Kidney epithelial cell (primary cell): ENCODE data around the gene ADSS1. TPM values are rescaled to one million over a fixed set of nuclear protein-coding genes. Genes with fewer than 3 reads are reported as not detected.

Experiments
- DNase-seq: peaks from one replicate; pipeline ENCODE4 v3.0.0-alpha.2; 2010; ENCODE audit warnings: low read depth
- H3K27me3 ChIP-seq: 2 replicates; pipeline ENCODE4 v1.6.0; 2011; ENCODE audit warnings: low read length; ENCODE audit not compliant: control insufficient read depth, insufficient read depth
- H3K36me3 ChIP-seq: 2 replicates; pipeline ENCODE4 v1.5.1; 2011; ENCODE audit warnings: low read length; ENCODE audit not compliant: control insufficient read depth, insufficient read depth
- H3K4me3 ChIP-seq: 2 replicates; pipeline ENCODE4 v1.5.1; 2011; ENCODE audit warnings: low read depth, mild to moderate bottlenecking, control low read depth, low read length
- total RNA-seq: library from RNA; depleted of rRNA; stranded (reverse); fragments of >200 nt; gene quantifications from 2 replicates; pipeline ENCODE4 v1.2.3, GENCODE V29; 2015
- TF ChIP-seq, protein P1 (sequence below): IDR thresholded peaks from 2 replicates; pipeline ENCODE4 v1.5.1; 2011; ENCODE audit warnings: mild to moderate bottlenecking, moderate library complexity, low read length, control low read depth, inconsistent platforms; ENCODE audit not compliant: insufficient read depth, poor library complexity, severe bottlenecking

Gene ADSS1
- total RNA-seq, 1 donor from 2014 or later, result 10.3 TPM

DNA sequence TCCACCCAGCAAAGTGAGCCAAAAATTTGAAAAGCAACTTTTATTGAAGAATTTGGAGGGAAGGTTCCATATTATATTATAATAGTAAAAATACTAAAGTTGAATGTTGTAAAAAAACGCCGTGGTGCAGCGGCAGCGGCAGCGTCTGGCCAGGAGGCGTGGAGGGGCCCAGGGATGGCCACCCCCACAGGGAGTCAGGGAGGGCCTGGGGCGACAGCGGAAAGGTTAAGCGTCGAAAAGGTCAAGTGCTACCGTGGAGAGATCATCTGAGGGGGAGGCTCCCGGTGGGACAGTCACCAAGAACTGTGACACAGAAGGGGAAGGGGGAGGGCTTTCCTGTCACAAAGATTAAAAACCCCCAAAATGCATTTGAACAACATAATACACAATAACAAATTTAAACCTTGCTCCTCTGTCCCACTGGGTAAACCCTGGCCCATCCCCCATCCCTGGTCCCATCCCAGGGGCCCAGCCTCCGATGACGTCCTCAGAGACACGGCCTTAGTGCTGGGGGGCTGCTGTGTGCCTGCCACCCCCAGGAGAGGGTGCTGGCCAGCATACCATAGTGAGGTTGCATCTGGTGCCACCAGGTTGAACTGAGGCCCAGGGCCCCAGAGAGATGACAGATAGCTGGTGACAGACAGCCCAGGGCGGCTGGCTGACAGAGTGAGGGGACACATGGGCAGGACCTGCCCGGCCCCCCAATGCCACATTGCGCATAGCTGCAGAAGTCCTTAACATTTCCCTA lies 45.5 kb downstream of the ADSS1 start:
- H3K4me3 ChIP-seq, result no peak overlapping the region
- TF ChIP-seq, protein P1, sequence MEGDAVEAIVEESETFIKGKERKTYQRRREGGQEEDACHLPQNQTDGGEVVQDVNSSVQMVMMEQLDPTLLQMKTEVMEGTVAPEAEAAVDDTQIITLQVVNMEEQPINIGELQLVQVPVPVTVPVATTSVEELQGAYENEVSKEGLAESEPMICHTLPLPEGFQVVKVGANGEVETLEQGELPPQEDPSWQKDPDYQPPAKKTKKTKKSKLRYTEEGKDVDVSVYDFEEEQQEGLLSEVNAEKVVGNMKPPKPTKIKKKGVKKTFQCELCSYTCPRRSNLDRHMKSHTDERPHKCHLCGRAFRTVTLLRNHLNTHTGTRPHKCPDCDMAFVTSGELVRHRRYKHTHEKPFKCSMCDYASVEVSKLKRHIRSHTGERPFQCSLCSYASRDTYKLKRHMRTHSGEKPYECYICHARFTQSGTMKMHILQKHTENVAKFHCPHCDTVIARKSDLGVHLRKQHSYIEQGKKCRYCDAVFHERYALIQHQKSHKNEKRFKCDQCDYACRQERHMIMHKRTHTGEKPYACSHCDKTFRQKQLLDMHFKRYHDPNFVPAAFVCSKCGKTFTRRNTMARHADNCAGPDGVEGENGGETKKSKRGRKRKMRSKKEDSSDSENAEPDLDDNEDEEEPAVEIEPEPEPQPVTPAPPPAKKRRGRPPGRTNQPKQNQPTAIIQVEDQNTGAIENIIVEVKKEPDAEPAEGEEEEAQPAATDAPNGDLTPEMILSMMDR, result no peak
- no peak for DNase-seq
- no peaks in the 10 kb centered on the region for H3K27me3 ChIP-seq
- peaks cover 4% of the 10 kb centered on the region for H3K36me3 ChIP-seq

DNA sequence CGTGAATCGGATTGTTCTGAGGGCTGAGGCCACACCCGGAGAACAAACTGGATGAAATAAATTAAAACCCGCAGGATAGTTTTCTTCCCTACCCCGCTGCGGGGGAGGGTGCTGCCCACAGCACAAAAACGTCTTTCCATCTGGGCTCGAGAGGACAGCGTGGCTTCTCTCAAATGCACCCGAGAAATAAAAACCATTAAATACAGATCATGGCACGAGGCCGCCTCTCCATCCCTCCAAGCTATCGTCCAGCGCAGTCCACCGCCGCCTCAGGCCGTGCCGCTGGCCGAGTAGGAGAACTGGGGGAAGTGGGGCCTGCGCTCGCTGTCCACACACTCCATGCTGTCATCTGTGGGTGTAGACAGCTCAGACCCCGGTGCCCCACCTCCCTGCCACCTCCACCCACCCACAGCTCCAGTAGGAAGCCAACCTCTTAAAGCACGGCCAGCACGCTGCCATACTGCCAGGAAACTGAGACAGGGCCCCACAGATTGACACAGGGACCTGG lies 46.1 kb downstream of the ADSS1 start:
- no peak overlapping the region for H3K4me3 ChIP-seq
- TF ChIP-seq, protein P1, result no peak
- H3K36me3 ChIP-seq, result peaks cover 5% of the 10 kb centered on the region
- no peak for DNase-seq
- no peaks in the 10 kb centered on the region for H3K27me3 ChIP-seq

GRCh38 chr14:104770851-104771272 lies 46.8 kb downstream of the ADSS1 start:
- H3K27me3 ChIP-seq, result no peaks in the 10 kb centered on the region
- H3K4me3 ChIP-seq, result no peak overlapping the region
- TF ChIP-seq, protein P1, result peak; percentile 70
- H3K36me3 ChIP-seq, result peaks cover 5% of the 10 kb centered on the region
- no peak for DNase-seq

DNA sequence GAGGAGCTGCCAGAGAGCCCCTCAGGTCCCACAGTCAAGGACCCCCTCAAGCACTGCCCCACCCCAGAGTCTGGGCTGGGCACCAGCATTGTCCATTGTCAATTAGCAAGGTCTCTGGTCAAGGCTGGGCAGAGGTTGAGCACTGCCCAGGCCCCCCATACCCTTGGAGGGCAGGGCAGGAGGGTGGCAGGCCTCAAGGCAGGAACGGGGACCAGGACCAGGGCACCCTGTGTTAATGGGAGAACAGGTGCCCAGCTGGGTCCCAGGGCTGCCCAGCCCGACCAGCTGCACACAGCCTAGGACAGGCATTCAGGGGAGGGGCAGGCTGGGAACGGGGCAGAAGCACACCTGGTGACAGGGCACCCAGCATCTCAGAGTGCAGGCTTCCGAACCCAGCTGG lies 47.3 kb downstream of the ADSS1 start:
- TF ChIP-seq, protein P1, result no peak
- H3K4me3 ChIP-seq, result no peak overlapping the region
- H3K36me3 ChIP-seq, result peaks cover 5% of the 10 kb centered on the region
- no peaks in the 10 kb centered on the region for H3K27me3 ChIP-seq
- no peak for DNase-seq

- H3K27me3 ChIP-seq, result no peaks in the 10 kb centered on the region
- DNase-seq, result no peak
- no peak overlapping the region for H3K4me3 ChIP-seq
- H3K36me3 ChIP-seq, result peaks cover 5% of the 10 kb centered on the region
- TF ChIP-seq, protein P1, result no peak
These were observed 48.1 kb downstream of the ADSS1 start for GRCh38 chr14:104771918-104772706.
